ENCODE data around the gene HMGXB4.

HMGXB4 gene

GRCh38 chr22:35274154-35274871, 17.0 kb downstream of the HMGXB4 start:
- TF ChIP-seq EZH2phosphoT487 (IDR thresholded peaks at IDR 0.05; ENCODE audit: borderline replicate concordance, low read length) (no peak), CTCF (IDR thresholded peaks at IDR 0.05; ENCODE audit: low read depth, low read length, poor library complexity, severe bottlenecking) (no peak)
- Histone ChIP-seq H4K20me1 (ENCODE audit: control insufficient read depth, insufficient read depth, low read depth, low read length) (0 out of 2 replicates have a peak, but pooled peaks cover 3% of the 10 kb centered on the region), H3K9me2 (replicated peaks; ENCODE audit: control insufficient read depth, low read length) (no peaks in the 10 kb centered on the region), H3K4me3 (ENCODE audit: low read length) (no peak overlapping the region), H3K27me3 (ENCODE audit: control insufficient read depth, low read length) (no peaks in the 10 kb centered on the region), H3K27ac (ENCODE audit: low read depth, low read length) (no peak overlapping the region), H3K36me3 (ENCODE audit: control insufficient read depth, low read length) (peaks cover 85% of the 10 kb centered on the region), H3K79me2 (ENCODE audit: control insufficient read depth, low read length) (peaks cover 79% of the 10 kb centered on the region), H3K4me1 (ENCODE audit: control insufficient read depth, low read length) (no peaks in the 10 kb centered on the region), H3K9me3 (ENCODE audit: control insufficient read depth, insufficient read depth, low read length) (no peaks in the 10 kb centered on the region), H3K4me2 (ENCODE audit: low read length) (no peak overlapping the region), H3F3A (ENCODE audit: control insufficient read depth, insufficient read depth) (no peaks in the 10 kb centered on the region)

- Histone ChIP-seq H3K4me1 (ENCODE audit: control insufficient read depth, low read length) (no peaks in the 10 kb centered on the region), H3F3A (ENCODE audit: control insufficient read depth, insufficient read depth) (no peaks in the 10 kb centered on the region), H3K4me3 (ENCODE audit: low read length) (no peak overlapping the region), H3K9me3 (ENCODE audit: control insufficient read depth, insufficient read depth, low read length) (no peaks in the 10 kb centered on the region), H3K36me3 (ENCODE audit: control insufficient read depth, low read length) (peaks cover 82% of the 10 kb centered on the region), H4K20me1 (ENCODE audit: control insufficient read depth, insufficient read depth, low read depth, low read length) (0 out of 2 replicates have a peak, but pooled peaks cover 3% of the 10 kb centered on the region), H3K4me2 (ENCODE audit: low read length) (no peak overlapping the region), H3K27me3 (ENCODE audit: control insufficient read depth, low read length) (no peaks in the 10 kb centered on the region), H3K79me2 (ENCODE audit: control insufficient read depth, low read length) (peaks cover 84% of the 10 kb centered on the region), H3K9me2 (replicated peaks; ENCODE audit: control insufficient read depth, low read length) (no peaks in the 10 kb centered on the region), H3K27ac (ENCODE audit: low read depth, low read length) (no peak overlapping the region)
- TF ChIP-seq CTCF (IDR thresholded peaks at IDR 0.05; ENCODE audit: low read depth, low read length, poor library complexity, severe bottlenecking) (no peak), EZH2phosphoT487 (IDR thresholded peaks at IDR 0.05; ENCODE audit: borderline replicate concordance, low read length) (no peak)
Observed at GRCh38 chr22:35275580-35275979, 18.3 kb downstream of the HMGXB4 start.

- H3K9me3 ChIP-seq (ENCODE audit: control insufficient read depth, insufficient read depth, low read length), result no peaks in the 10 kb centered on the region
- H3K27ac ChIP-seq (ENCODE audit: low read depth, low read length), result no peak overlapping the region
- H3K36me3 ChIP-seq (ENCODE audit: control insufficient read depth, low read length), result peaks cover 82% of the 10 kb centered on the region
- H3K27me3 ChIP-seq (ENCODE audit: control insufficient read depth, low read length), result no peaks in the 10 kb centered on the region
- 0 out of 2 replicates have a peak, but pooled peaks cover 3% of the 10 kb centered on the region for H4K20me1 ChIP-seq (ENCODE audit: control insufficient read depth, insufficient read depth, low read depth, low read length)
- no peaks in the 10 kb centered on the region for H3K4me1 ChIP-seq (ENCODE audit: control insufficient read depth, low read length)
- H3K4me2 ChIP-seq (ENCODE audit: low read length), result no peak overlapping the region
- no peak overlapping the region for H3K4me3 ChIP-seq (ENCODE audit: low read length)
- no peaks in the 10 kb centered on the region for H3F3A ChIP-seq (ENCODE audit: control insufficient read depth, insufficient read depth)
- peaks cover 83% of the 10 kb centered on the region for H3K79me2 ChIP-seq (ENCODE audit: control insufficient read depth, low read length)
- TF ChIP-seq CTCF (IDR thresholded peaks at IDR 0.05; ENCODE audit: low read depth, low read length, poor library complexity, severe bottlenecking), result no peak
- no peak for TF ChIP-seq EZH2phosphoT487 (IDR thresholded peaks at IDR 0.05; ENCODE audit: borderline replicate concordance, low read length)
- H3K9me2 ChIP-seq (replicated peaks; ENCODE audit: control insufficient read depth, low read length), result no peaks in the 10 kb centered on the region
Observed at GRCh38 chr22:35276019-35276418, 18.7 kb downstream of the HMGXB4 start.

All from DOHH2 (cell line).